SK-N-SH (cell line): Measurements from ENCODE around the gene CYP2S1. TPM values are rescaled to one million over a fixed set of nuclear protein-coding genes. Genes with fewer than 3 reads are reported as not detected.

Source experiments
- CTCF ChIA-PET: fragments of 300-600, 350-600 bp; formaldehyde crosslinking; extraction: SDS; loops from one replicate; lab custom pipeline; 2021; lab: Yijun Ruan, JAX
- POLR2A ChIA-PET: fragments of 350-600 bp; sonication (Branson Sonifier 250); formaldehyde crosslinking; extraction: SDS; loops from one replicate; lab custom pipeline; 2020; ENCODE audit warnings: antibody characterized with exemption, inconsistent platforms; lab: Yijun Ruan, JAX
- DNase-seq: peaks from one replicate; pipeline ENCODE4 v3.0.0; 2012
- H2AFZ ChIP-seq: fragments of 200-600 bp; sonication (generic); 2 replicates; pipeline ENCODE4 v1.8.1; 2016; ENCODE audit warnings: antibody characterized with exemption, mild to moderate bottlenecking, low read depth
- H3F3A ChIP-seq: fragments of 200-600 bp; sonication (generic); replicated peaks from 2 replicates; pipeline ENCODE3; 2016; ENCODE audit warnings: antibody characterized with exemption, mild to moderate bottlenecking; ENCODE audit not compliant: insufficient read depth
- H3K27ac ChIP-seq, 2 experiments: fragments of 200-500 bp in 1 of 2; fragments of 200-600 bp in 1 of 2; sonication (Bioruptor generic) in 1 of 2; sonication (generic), shearing (Covaris generic) in 1 of 2; 2 replicates each; pipeline versions ENCODE4 v1.5.1 to v1.6.1; 2014 to 2016; ENCODE audit warnings: low read depth in 2 of 2, inconsistent platforms in 1 of 2, low read length in 1 of 2, mild to moderate bottlenecking in 1 of 2, mixed read lengths in 1 of 2
- H3K27me3 ChIP-seq: fragments of 200-600 bp; sonication (generic), shearing (Covaris generic); 2 replicates; pipeline ENCODE4 v1.6.1; 2016; ENCODE audit warnings: mixed run types; ENCODE audit not compliant: insufficient read depth
- H3K36me3 ChIP-seq, 2 experiments: fragments of 200-500 bp in 1 of 2; fragments of 200-600 bp in 1 of 2; sonication (Bioruptor generic) in 1 of 2; sonication (generic) in 1 of 2; replicated peaks in 1 of 2; 2 replicates each; pipeline versions ENCODE3 to v1.5.1; 2014 to 2016; ENCODE audit warnings: low read length in 1 of 2, mild to moderate bottlenecking in 1 of 2; ENCODE audit not compliant: insufficient read depth in 2 of 2, control insufficient read depth in 1 of 2
- H3K4me1 ChIP-seq, 2 experiments: fragments of 200-500 bp in 1 of 2; fragments of 200-600 bp in 1 of 2; sonication (Bioruptor generic) in 1 of 2; sonication (generic), shearing (Covaris generic) in 1 of 2; 2 replicates each; pipeline versions ENCODE4 v1.5.1 to v1.6.1; 2014 to 2016; ENCODE audit warnings: low read depth in 1 of 2, low read length in 1 of 2, mixed run types in 1 of 2; ENCODE audit not compliant: insufficient read depth in 2 of 2, control insufficient read depth in 1 of 2
- H3K4me2 ChIP-seq: fragments of 200-600 bp; sonication (generic), shearing (Covaris generic); 2 replicates; pipeline ENCODE4 v1.6.1; 2017; ENCODE audit warnings: mixed run types
- H3K4me3 ChIP-seq, 2 experiments: fragments of 200-500 bp in 1 of 2; fragments of 200-600 bp in 1 of 2; sonication (Bioruptor generic) in 1 of 2; sonication (generic), shearing (Covaris generic) in 1 of 2; 2 replicates each; pipeline versions ENCODE4 v1.5.1 to v1.8.1; 2014 to 2016; ENCODE audit warnings: low read depth in 2 of 2, inconsistent platforms in 1 of 2, low read length in 1 of 2, mild to moderate bottlenecking in 1 of 2, mixed read lengths in 1 of 2, moderate library complexity in 1 of 2
- H3K79me2 ChIP-seq: fragments of 200-600 bp; sonication (generic); 2 replicates; pipeline ENCODE4 v1.8.1; 2017; ENCODE audit warnings: mild to moderate bottlenecking; ENCODE audit not compliant: insufficient read depth
- H3K9ac ChIP-seq: fragments of 200-600 bp; sonication (generic); 2 replicates; pipeline ENCODE4 v1.6.1; 2017; ENCODE audit warnings: mixed run types
- H3K9me2 ChIP-seq: fragments of 200-600 bp; sonication (generic); 2 replicates; pipeline ENCODE4 v1.6.1; 2017; ENCODE audit warnings: mixed run types
- H3K9me3 ChIP-seq: fragments of 200-600 bp; sonication (generic); 2 replicates; pipeline ENCODE4 v1.6.1; 2017; ENCODE audit warnings: mixed run types, mild to moderate bottlenecking, moderate library complexity
- H4K20me1 ChIP-seq: fragments of 200-600 bp; sonication (generic); 2 replicates; pipeline ENCODE4 v1.6.1; 2017; ENCODE audit warnings: mild to moderate bottlenecking, mixed run types; ENCODE audit not compliant: insufficient read depth
- CHD2 ChIP-seq: fragments of 150-350 bp; IDR thresholded peaks from 2 replicates; pipeline ENCODE4 v1.6.1; 2018; ENCODE audit warnings: low read length; ENCODE audit not compliant: partially characterized antibody
- EZH2phosphoT487 ChIP-seq: fragments of 200-600 bp; sonication (generic); IDR thresholded peaks from 2 replicates; pipeline ENCODE4 v1.6.1; 2017; ENCODE audit warnings: low read depth, mixed run types, mild to moderate bottlenecking, antibody characterized with exemption, moderate library complexity, borderline replicate concordance
- GABPA ChIP-seq: IDR thresholded peaks from 2 replicates; pipeline ENCODE4 v1.4.0; 2012; ENCODE audit warnings: low read depth, mild to moderate bottlenecking
- GATA2 ChIP-seq: sonication (generic); formaldehyde crosslinking; IDR thresholded peaks from 2 replicates; pipeline ENCODE4 v1.5.0; 2020; ENCODE audit warnings: mild to moderate bottlenecking, missing genetic modification reagents
- JUND ChIP-seq: IDR thresholded peaks from 2 replicates; pipeline ENCODE4 v1.4.0; 2012
- MAX ChIP-seq: IDR thresholded peaks from 2 replicates; pipeline ENCODE4 v1.4.0; 2012; ENCODE audit warnings: low read depth
- RCOR1 ChIP-seq: fragments of 150-350 bp; IDR thresholded peaks from 2 replicates; pipeline ENCODE4 v1.6.1; 2017; ENCODE audit warnings: antibody characterized with exemption, low read length
- TCF12 ChIP-seq: IDR thresholded peaks from 2 replicates; pipeline ENCODE4 v1.4.0; 2012
- ZBTB33 ChIP-seq: IDR thresholded peaks from 2 replicates; pipeline ENCODE4 v1.4.0; 2012; ENCODE audit warnings: low read depth, borderline replicate concordance
- WGBS: methylation state at CpG from one replicate; pipeline ENCODE4 v1.1.6; 2017; ENCODE audit warnings: low lambda C conversion rate; 5-methylcytosine and 5-hydroxymethylcytosine counted together
- polyA plus RNA-seq, 3 experiments: library from polyadenylated mRNA; depleted of rRNA; stranded (reverse); fragments of >200 nt; gene quantifications; 2 replicates each; pipeline ENCODE4 v1.2.3, GENCODE V29; 2012
- TF ChIP-seq, protein P1 (sequence below): fragments of 200-600 bp; sonication (generic); IDR thresholded peaks from 2 replicates; pipeline ENCODE4 v1.6.1; 2017; ENCODE audit warnings: antibody characterized with exemption, mild to moderate bottlenecking, moderate library complexity
- TF ChIP-seq, protein P2 (sequence below): IDR thresholded peaks from 2 replicates; pipeline ENCODE4; 2012

The CYP2S1 gene
- polyA plus RNA-seq, 1 of the 3 experiments (the other 2 are of a cell fraction): 0.67 TPM

DNA sequence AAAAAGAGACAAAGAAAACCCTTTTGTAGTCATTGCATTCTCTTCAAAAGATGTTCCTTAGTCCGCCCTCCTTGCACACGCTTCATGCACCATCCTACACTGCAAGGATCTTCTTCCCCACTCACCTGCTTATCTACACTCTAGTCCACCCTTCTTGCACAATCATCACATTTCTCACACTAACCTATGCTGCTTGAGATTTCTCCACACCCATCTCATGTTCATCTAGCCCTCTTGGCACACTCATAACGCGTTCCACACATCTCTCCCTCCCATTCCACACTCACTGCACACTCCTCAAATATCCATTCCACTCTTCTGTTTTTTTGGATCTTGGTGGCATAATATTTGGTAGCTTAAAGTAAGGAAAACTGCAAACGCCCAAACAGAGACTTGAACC lies 48.8 kb downstream of the CYP2S1 start (continued):
- TF ChIP-seq, protein P1, sequence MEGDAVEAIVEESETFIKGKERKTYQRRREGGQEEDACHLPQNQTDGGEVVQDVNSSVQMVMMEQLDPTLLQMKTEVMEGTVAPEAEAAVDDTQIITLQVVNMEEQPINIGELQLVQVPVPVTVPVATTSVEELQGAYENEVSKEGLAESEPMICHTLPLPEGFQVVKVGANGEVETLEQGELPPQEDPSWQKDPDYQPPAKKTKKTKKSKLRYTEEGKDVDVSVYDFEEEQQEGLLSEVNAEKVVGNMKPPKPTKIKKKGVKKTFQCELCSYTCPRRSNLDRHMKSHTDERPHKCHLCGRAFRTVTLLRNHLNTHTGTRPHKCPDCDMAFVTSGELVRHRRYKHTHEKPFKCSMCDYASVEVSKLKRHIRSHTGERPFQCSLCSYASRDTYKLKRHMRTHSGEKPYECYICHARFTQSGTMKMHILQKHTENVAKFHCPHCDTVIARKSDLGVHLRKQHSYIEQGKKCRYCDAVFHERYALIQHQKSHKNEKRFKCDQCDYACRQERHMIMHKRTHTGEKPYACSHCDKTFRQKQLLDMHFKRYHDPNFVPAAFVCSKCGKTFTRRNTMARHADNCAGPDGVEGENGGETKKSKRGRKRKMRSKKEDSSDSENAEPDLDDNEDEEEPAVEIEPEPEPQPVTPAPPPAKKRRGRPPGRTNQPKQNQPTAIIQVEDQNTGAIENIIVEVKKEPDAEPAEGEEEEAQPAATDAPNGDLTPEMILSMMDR: no peak

- no peak overlapping the region for H3K4me2 ChIP-seq
- H3K9me3 ChIP-seq: no peaks in the 10 kb centered on the region
- H3K9me2 ChIP-seq: no peaks in the 10 kb centered on the region
- peaks cover 16 to 87% of the 10 kb centered on the region in 2 experiments for H3K36me3 ChIP-seq
- no peaks in the 10 kb centered on the region for H3K27me3 ChIP-seq
- POLR2A ChIA-PET: no interaction called here
- CTCF ChIA-PET: no interaction called here
- no peak overlapping the region for H3K4me3 ChIP-seq
- no peaks in the 10 kb centered on the region for H3K4me1 ChIP-seq
- 77% methylated on average over 4 of the region's 4 CpGs for WGBS
- H3F3A ChIP-seq: peaks cover 28% of the 10 kb centered on the region
- H2AFZ ChIP-seq: no peak overlapping the region
- no peak for DNase-seq
- H4K20me1 ChIP-seq: no peaks in the 10 kb centered on the region
- TF ChIP-seq, protein P1: no peak
- TF ChIP-seq, protein P2, sequence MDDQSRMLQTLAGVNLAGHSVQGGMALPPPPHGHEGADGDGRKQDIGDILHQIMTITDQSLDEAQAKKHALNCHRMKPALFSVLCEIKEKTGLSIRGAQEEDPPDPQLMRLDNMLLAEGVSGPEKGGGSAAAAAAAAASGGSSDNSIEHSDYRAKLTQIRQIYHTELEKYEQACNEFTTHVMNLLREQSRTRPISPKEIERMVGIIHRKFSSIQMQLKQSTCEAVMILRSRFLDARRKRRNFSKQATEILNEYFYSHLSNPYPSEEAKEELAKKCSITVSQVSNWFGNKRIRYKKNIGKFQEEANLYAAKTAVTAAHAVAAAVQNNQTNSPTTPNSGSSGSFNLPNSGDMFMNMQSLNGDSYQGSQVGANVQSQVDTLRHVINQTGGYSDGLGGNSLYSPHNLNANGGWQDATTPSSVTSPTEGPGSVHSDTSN: no peak
- TF ChIP-seq TCF12 (no peak), MAX (no peak), GABPA (no peak)
- H3K9ac ChIP-seq: no peak overlapping the region
- H3K27ac ChIP-seq: no peak overlapping the region
- peaks cover 38% of the 10 kb centered on the region for H3K79me2 ChIP-seq
Measured at GRCh38 chr19:41244117-41244516, 51.1 kb downstream of the CYP2S1 start.

DNA sequence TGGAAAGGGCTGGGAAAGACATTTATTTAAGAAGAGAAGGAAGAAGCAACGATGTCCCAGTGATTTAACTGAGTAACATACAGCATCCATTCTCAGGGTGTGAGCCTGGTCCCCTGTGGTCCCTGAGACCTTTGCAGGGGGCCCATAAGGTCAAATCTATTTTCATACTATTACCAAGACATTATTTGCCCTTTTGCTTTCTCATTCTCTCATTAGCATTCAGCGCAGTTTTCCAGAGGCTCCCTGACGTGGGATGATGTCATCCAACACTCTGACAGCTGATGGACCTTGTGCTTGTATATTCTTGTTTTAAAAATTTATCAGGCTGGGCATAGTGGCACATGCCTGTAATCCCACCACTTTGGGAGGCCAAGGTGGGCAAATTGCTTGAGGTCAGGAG lies 52.8 kb downstream of the CYP2S1 start:
- Histone ChIP-seq H4K20me1 (no peaks in the 10 kb centered on the region), H3K36me3 (peaks cover 19 to 87% of the 10 kb centered on the region in 2 experiments), H3F3A (peaks cover 30% of the 10 kb centered on the region), H3K4me2 (no peak overlapping the region), H3K9me2 (no peaks in the 10 kb centered on the region), H3K4me1 (no peaks in the 10 kb centered on the region), H3K4me3 (no peak overlapping the region), H3K27me3 (no peaks in the 10 kb centered on the region), H3K79me2 (peaks cover 39% of the 10 kb centered on the region), H3K27ac (no peak overlapping the region), H3K9me3 (no peaks in the 10 kb centered on the region), H3K9ac (no peak overlapping the region), H2AFZ (no peak overlapping the region)
- CTCF ChIA-PET: interaction anchor here (1.0 to 1.9 kb wide), 2 partner anchors 17 to 25 kb away, joined by 3 to 5 read pairs; no protein-coding TSS in a partner anchor
- 84% methylated on average over 3 of the region's 3 CpGs for WGBS
- no peak for DNase-seq
- POLR2A ChIA-PET: no interaction called here
- TF ChIP-seq TCF12 (no peak), ZBTB33 (no peak), RCOR1 (no peak), EZH2phosphoT487 (no peak), CHD2 (no peak), GATA2 (CRISPR knock-in tag) (no peak), JUND (no peak)
